ENCODE data around the gene PLA2G12B.

DNA sequence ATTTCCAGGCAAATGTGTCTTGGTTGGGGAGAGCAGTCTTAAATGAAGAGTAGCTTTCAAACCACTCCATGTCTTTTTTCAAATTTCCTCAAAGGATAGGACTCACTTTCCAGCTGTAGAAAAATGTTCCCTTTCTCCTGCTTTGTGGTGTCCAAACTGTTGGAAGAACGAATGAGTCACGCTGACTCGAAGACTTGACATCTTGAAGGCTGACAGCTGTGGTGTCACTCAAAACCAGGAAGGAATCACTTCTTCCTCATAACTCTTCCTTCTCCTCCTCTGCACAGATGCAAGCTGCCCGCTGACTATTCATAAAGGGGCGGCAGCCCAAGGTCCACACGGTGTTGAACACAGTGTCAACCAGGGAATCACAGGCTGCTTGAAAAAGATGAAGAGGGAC, 19.2 kb downstream of the PLA2G12B start:
- TF ChIP-seq, protein P1, sequence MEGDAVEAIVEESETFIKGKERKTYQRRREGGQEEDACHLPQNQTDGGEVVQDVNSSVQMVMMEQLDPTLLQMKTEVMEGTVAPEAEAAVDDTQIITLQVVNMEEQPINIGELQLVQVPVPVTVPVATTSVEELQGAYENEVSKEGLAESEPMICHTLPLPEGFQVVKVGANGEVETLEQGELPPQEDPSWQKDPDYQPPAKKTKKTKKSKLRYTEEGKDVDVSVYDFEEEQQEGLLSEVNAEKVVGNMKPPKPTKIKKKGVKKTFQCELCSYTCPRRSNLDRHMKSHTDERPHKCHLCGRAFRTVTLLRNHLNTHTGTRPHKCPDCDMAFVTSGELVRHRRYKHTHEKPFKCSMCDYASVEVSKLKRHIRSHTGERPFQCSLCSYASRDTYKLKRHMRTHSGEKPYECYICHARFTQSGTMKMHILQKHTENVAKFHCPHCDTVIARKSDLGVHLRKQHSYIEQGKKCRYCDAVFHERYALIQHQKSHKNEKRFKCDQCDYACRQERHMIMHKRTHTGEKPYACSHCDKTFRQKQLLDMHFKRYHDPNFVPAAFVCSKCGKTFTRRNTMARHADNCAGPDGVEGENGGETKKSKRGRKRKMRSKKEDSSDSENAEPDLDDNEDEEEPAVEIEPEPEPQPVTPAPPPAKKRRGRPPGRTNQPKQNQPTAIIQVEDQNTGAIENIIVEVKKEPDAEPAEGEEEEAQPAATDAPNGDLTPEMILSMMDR (conservative IDR thresholded peaks at IDR 0.05; ENCODE audit: low read depth in 2 of 2): no peak
- TF ChIP-seq EZH2 (IDR thresholded peaks at IDR 0.05; ENCODE audit: low read depth, unreplicated experiment) (no peak), POLR2AphosphoS5 (IDR thresholded peaks at IDR 0.05; ENCODE audit: low read depth) (no peak), CREB1 (CRISPR knock-in tag; IDR thresholded peaks at IDR 0.05; ENCODE audit: low read depth) (no peak), EZH2phosphoT487 (IDR thresholded peaks at IDR 0.05; ENCODE audit: unreplicated experiment) (no peak), STAT1 (IDR thresholded peaks at IDR 0.05; ENCODE audit: unreplicated experiment) (no peak), JUNB (IDR thresholded peaks at IDR 0.05; ENCODE audit: unreplicated experiment) (no peak), NANOG (IDR thresholded peaks at IDR 0.05; ENCODE audit: borderline replicate concordance) (no peak)
- TF ChIP-seq, protein P2, sequence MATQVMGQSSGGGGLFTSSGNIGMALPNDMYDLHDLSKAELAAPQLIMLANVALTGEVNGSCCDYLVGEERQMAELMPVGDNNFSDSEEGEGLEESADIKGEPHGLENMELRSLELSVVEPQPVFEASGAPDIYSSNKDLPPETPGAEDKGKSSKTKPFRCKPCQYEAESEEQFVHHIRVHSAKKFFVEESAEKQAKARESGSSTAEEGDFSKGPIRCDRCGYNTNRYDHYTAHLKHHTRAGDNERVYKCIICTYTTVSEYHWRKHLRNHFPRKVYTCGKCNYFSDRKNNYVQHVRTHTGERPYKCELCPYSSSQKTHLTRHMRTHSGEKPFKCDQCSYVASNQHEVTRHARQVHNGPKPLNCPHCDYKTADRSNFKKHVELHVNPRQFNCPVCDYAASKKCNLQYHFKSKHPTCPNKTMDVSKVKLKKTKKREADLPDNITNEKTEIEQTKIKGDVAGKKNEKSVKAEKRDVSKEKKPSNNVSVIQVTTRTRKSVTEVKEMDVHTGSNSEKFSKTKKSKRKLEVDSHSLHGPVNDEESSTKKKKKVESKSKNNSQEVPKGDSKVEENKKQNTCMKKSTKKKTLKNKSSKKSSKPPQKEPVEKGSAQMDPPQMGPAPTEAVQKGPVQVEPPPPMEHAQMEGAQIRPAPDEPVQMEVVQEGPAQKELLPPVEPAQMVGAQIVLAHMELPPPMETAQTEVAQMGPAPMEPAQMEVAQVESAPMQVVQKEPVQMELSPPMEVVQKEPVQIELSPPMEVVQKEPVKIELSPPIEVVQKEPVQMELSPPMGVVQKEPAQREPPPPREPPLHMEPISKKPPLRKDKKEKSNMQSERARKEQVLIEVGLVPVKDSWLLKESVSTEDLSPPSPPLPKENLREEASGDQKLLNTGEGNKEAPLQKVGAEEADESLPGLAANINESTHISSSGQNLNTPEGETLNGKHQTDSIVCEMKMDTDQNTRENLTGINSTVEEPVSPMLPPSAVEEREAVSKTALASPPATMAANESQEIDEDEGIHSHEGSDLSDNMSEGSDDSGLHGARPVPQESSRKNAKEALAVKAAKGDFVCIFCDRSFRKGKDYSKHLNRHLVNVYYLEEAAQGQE (IDR thresholded peaks at IDR 0.05; ENCODE audit: unreplicated experiment): no peak
